HG03442 (cell line): ENCODE measurements around the gene C1RL.

Experiments
- ATAC-seq: cut with Tn5 transposase; IDR thresholded peaks from one replicate; pipeline ENCODE4 v1.9.1; 2021; ENCODE audit warnings: mild to moderate bottlenecking, moderate library complexity; ENCODE audit not compliant: unreplicated experiment

The C1RL gene

GRCh38 chr12:7108796-7109571 is at the start of gene C1RL:
Gene C1RL, minus strand, starts transcription at chr12:7109214. Its CDS starts 34 bp downstream, at chr12:7109180.
- no peak for ATAC-seq

- ATAC-seq, result no peak
Measured at GRCh38 chr12:7157391-7157790, 48.4 kb upstream of the C1RL start.

GRCh38 chr12:7156259-7157197 is 47.5 kb upstream of the C1RL start:
- ATAC-seq, result no peak

GRCh38 chr12:7155471-7156034 is 46.5 kb upstream of the C1RL start:
- ATAC-seq, result no peak

- ATAC-seq, result no peak
Measured at GRCh38 chr12:7154901-7155470, 46.0 kb upstream of the C1RL start.

- no peak for ATAC-seq
Measured at GRCh38 chr12:7154042-7154441, 45.0 kb upstream of the C1RL start.

- ATAC-seq, result no peak
Measured at GRCh38 chr12:7152818-7153217, 43.8 kb upstream of the C1RL start.

GRCh38 chr12:7151532-7151931 is 42.5 kb upstream of the C1RL start:
- ATAC-seq, result no peak

- no peak for ATAC-seq
Measured at GRCh38 chr12:7150841-7151240, 41.8 kb upstream of the C1RL start.

- ATAC-seq, result no peak
Measured at GRCh38 chr12:7150356-7150755, 41.3 kb upstream of the C1RL start.

GRCh38 chr12:7146906-7147305 is 37.9 kb upstream of the C1RL start:
- no peak for ATAC-seq

- no peak for ATAC-seq
Measured at GRCh38 chr12:7146228-7146627, 37.2 kb upstream of the C1RL start.

GRCh38 chr12:7145671-7146070 is 36.7 kb upstream of the C1RL start:
- ATAC-seq, result no peak

- ATAC-seq, result no peak
Measured at GRCh38 chr12:7144414-7145120, 35.6 kb upstream of the C1RL start.

GRCh38 chr12:7143564-7143963 is 34.5 kb upstream of the C1RL start:
- no peak for ATAC-seq

- ATAC-seq, result no peak
Measured at GRCh38 chr12:7142809-7143465, 33.9 kb upstream of the C1RL start.

- no peak for ATAC-seq
Measured at GRCh38 chr12:7142056-7142644, 33.1 kb upstream of the C1RL start.

GRCh38 chr12:7141351-7142005 is 32.5 kb upstream of the C1RL start:
- ATAC-seq, result no peak

- no peak for ATAC-seq
Measured at GRCh38 chr12:7139200-7139599, 30.2 kb upstream of the C1RL start.
